OCI-LY3 (cell line): ENCODE data around the gene BRINP1.

Experiments used
- H2AFZ ChIP-seq: fragments of 200-600, 300-600 bp; shearing (Covaris generic); 2 replicates; pipeline ENCODE4 v1.6.0; 2014; ENCODE audit warnings: antibody characterized with exemption, low read depth, low read length
- H3K27ac ChIP-seq: fragments of 200-600, 300-600 bp; sonication (generic); 2 replicates; pipeline ENCODE4 v1.5.1; 2014; ENCODE audit warnings: mild to moderate bottlenecking, low read length, moderate library complexity, mixed read lengths
- H3K27me3 ChIP-seq: fragments of 200-600, 300-600 bp; sonication (generic); 2 replicates; pipeline ENCODE4 v1.6.1; 2014; ENCODE audit warnings: low read depth, low read length, mixed read lengths
- H3K36me3 ChIP-seq: fragments of 200-600, 300-600 bp; sonication (generic); replicated peaks from 2 replicates; pipeline ENCODE3; 2014; ENCODE audit warnings: low read depth, low read length, mixed read lengths
- H3K4me1 ChIP-seq: fragments of 300-600, 200-600 bp; sonication (generic); 2 replicates; pipeline ENCODE4 v1.6.1; 2014; ENCODE audit warnings: low read length, mixed read lengths
- H3K4me2 ChIP-seq: fragments of 200-600, 300-600 bp; sonication (generic); 2 replicates; pipeline ENCODE4 v1.6.1; 2014; ENCODE audit warnings: low read length, mixed read lengths
- H3K4me3 ChIP-seq: fragments of 300-600, 200-600 bp; sonication (generic); 2 replicates; pipeline ENCODE4 v1.5.1; 2014; ENCODE audit warnings: antibody characterized with exemption, mild to moderate bottlenecking, low read length, moderate library complexity
- H3K79me2 ChIP-seq: fragments of 300-600, 200-600 bp; shearing (Covaris generic); 2 replicates; pipeline ENCODE4 v1.6.1; 2014; ENCODE audit warnings: mild to moderate bottlenecking, low read length, mixed read lengths
- H3K9ac ChIP-seq: fragments of 300-600, 200-600 bp; shearing (Covaris generic); 2 replicates; pipeline ENCODE4 v1.6.0; 2014; ENCODE audit warnings: mild to moderate bottlenecking, low read length, moderate library complexity
- H3K9me3 ChIP-seq: fragments of 200-600, 300-600 bp; shearing (Covaris generic); 2 replicates; pipeline ENCODE4 v1.6.1; 2014; ENCODE audit warnings: low read length, mixed read lengths; ENCODE audit not compliant: insufficient read depth
- H4K20me1 ChIP-seq: fragments of 200-600, 300-600 bp; sonication (generic); 2 replicates; pipeline ENCODE4 v1.6.1; 2016; ENCODE audit warnings: low read length, mixed read lengths; ENCODE audit not compliant: insufficient read depth
- CTCF ChIP-seq: fragments of 200-600, 300-600 bp; sonication (generic); IDR thresholded peaks from 2 replicates; pipeline ENCODE4 v1.5.1; 2014; ENCODE audit warnings: antibody characterized with exemption, low read length, low read depth
- EZH2phosphoT487 ChIP-seq: fragments of 200-600 bp; shearing (Covaris generic); IDR thresholded peaks from 2 replicates; pipeline ENCODE4 v1.6.1; 2018; ENCODE audit warnings: antibody characterized with exemption, mixed run types, low read depth

BRINP1 gene, protein sequence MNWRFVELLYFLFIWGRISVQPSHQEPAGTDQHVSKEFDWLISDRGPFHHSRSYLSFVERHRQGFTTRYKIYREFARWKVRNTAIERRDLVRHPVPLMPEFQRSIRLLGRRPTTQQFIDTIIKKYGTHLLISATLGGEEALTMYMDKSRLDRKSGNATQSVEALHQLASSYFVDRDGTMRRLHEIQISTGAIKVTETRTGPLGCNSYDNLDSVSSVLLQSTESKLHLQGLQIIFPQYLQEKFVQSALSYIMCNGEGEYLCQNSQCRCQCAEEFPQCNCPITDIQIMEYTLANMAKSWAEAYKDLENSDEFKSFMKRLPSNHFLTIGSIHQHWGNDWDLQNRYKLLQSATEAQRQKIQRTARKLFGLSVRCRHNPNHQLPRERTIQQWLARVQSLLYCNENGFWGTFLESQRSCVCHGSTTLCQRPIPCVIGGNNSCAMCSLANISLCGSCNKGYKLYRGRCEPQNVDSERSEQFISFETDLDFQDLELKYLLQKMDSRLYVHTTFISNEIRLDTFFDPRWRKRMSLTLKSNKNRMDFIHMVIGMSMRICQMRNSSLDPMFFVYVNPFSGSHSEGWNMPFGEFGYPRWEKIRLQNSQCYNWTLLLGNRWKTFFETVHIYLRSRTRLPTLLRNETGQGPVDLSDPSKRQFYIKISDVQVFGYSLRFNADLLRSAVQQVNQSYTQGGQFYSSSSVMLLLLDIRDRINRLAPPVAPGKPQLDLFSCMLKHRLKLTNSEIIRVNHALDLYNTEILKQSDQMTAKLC

DNA sequence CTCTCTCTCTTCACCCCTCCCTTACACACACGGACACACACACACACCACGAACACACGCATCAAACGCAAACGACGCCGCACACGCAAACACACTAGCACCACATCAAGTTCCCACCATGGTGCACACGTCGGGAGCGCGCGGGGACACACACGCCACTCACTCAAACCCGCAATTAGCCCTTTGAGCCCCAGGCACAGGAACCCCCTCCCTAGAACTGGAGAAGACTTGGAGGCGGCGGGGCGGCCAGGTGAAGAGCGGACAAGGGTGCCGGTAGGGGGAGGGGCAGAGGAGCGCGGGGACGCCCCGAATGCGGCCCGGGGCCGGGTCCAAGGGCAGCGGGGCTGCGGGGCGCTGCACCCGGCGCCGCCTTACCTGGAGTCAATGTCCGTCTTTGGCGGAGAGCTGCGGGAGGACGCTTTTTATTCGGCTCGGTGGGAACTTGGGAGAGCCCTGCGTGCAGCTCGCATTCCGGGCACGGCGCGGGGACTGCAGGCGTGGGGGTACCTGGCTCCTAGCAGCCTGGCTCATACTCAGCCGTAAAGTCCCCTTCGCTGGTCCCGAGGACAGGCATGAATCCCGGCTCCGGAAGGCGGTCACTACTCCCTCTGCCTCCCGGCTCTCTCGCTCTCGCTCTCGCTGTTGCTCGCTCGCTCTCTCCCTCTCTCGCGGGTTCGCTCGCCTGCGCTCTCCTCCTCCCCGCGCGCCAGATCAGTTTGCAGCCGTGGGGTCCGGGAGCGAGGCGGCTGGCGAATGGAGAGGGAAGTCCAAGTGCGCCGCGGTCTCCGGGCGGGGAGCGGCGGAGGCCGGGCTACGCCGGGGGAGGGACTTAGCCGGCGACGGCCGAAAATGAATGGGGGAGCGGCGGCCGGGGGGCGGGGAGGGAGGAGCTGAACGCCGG lies at the start of gene BRINP1:
TSS of gene BRINP1 (minus strand) at position 755 of the 901 bp plus-strand sequence. CDS start 56,080 bp downstream, outside the sequence.
- no peaks in the 10 kb centered on the region for H3K4me1 ChIP-seq
- H2AFZ ChIP-seq, result no peak within 1 kb of the TSS
- no peak within 1 kb of the TSS for H3K4me2 ChIP-seq
- no peak within 1 kb of the TSS for H3K9ac ChIP-seq
- no peaks in the 10 kb centered on the region for H3K27me3 ChIP-seq
- H3K27ac ChIP-seq, result no peak within 1 kb of the TSS
- no peaks in the 10 kb centered on the region for H3K9me3 ChIP-seq
- H3K79me2 ChIP-seq, result no peaks in the 10 kb centered on the region
- no peaks in the 10 kb centered on the region for H3K36me3 ChIP-seq
- no peak for TF ChIP-seq EZH2phosphoT487
- no peak for TF ChIP-seq CTCF
- no peak within 1 kb of the TSS for H3K4me3 ChIP-seq
- 0 out of 2 replicates have a peak, but pooled peaks cover 4% of the 10 kb centered on the region for H4K20me1 ChIP-seq

GRCh38 chr9:119418721-119419120 lies 49.5 kb upstream of the BRINP1 start:
- H3K27me3 ChIP-seq, result no peaks in the 10 kb centered on the region
- H3K27ac ChIP-seq, result no peak overlapping the region
- no peak overlapping the region for H2AFZ ChIP-seq
- H4K20me1 ChIP-seq, result no peaks in the 10 kb centered on the region
- TF ChIP-seq EZH2phosphoT487, result no peak
- TF ChIP-seq CTCF, result no peak
- no peaks in the 10 kb centered on the region for H3K79me2 ChIP-seq
- H3K4me1 ChIP-seq, result no peaks in the 10 kb centered on the region
- no peak overlapping the region for H3K4me3 ChIP-seq
- H3K36me3 ChIP-seq, result no peaks in the 10 kb centered on the region
- no peak overlapping the region for H3K9ac ChIP-seq
- H3K9me3 ChIP-seq, result no peaks in the 10 kb centered on the region
- no peak overlapping the region for H3K4me2 ChIP-seq

GRCh38 chr9:119416793-119417192 lies 47.6 kb upstream of the BRINP1 start:
- Histone ChIP-seq H3K79me2 (no peaks in the 10 kb centered on the region), H3K4me3 (no peak overlapping the region), H3K36me3 (no peaks in the 10 kb centered on the region), H3K9ac (no peak overlapping the region), H3K9me3 (no peaks in the 10 kb centered on the region), H2AFZ (no peak overlapping the region), H3K4me2 (no peak overlapping the region), H3K27me3 (no peaks in the 10 kb centered on the region), H4K20me1 (no peaks in the 10 kb centered on the region), H3K27ac (no peak overlapping the region), H3K4me1 (no peaks in the 10 kb centered on the region)
- TF ChIP-seq CTCF (no peak), EZH2phosphoT487 (no peak)
